GM12878 (cell line): ENCODE results near the gene BTNL9. TPM values are rescaled to one million over a fixed set of nuclear protein-coding genes. Genes with fewer than 3 reads are reported as not detected.

Experiments used
- ATAC-seq: fragments of 200-7000 bp; cut with Tn5 transposase; 3 replicates; pipeline ENCODE4 v1.9.1; 2020; ENCODE audit warnings: mild to moderate bottlenecking, moderate library complexity
- BruUV-seq: library from RNA; stranded (reverse); fragments of 400-500 nt; replicated peaks from 2 replicates; lab custom pipeline; 2021; lab: Mats Ljungman, UMichigan
- CTCF ChIA-PET: fragments of 300-600 bp; sonication (Branson Sonifier 250); formaldehyde crosslinking; extraction: SDS; loops from one replicate; lab custom pipeline; 2021; ENCODE audit warnings: inconsistent platforms; lab: Yijun Ruan, JAX
- POLR2A ChIA-PET: fragments of 350-600 bp; formaldehyde crosslinking; extraction: SDS; loops from one replicate; lab custom pipeline; 2021; ENCODE audit warnings: inconsistent platforms; lab: Charles Lee
- RAD21 ChIA-PET: fragments of 300-600 bp; sonication (Branson Sonifier 250); formaldehyde crosslinking; loops from one replicate; lab custom pipeline; 2023; ENCODE audit warnings: antibody characterized with exemption; ENCODE audit not compliant: unreplicated experiment; lab: Charles Lee
- SMC1A ChIA-PET: fragments of 300-600 bp; sonication (Branson Sonifier 250); formaldehyde crosslinking; loops from one replicate; lab custom pipeline; 2023; ENCODE audit not compliant: unreplicated experiment, uncharacterized antibody; lab: Charles Lee
- DNase-seq: peaks from one replicate; pipeline ENCODE4 v3.0.0-alpha.2; 2011; ENCODE audit warnings: low read depth, low spot score
- FAIRE-seq: peaks from 3 replicates; lab custom pipeline; 2011; peaks lifted over from hg19 to GRCh38; lab: Jason Lieb, UNC
- H2AFZ ChIP-seq: 2 replicates; pipeline ENCODE4 v1.6.0; 2011; ENCODE audit warnings: low read depth, low read length, control low read depth; ENCODE audit not compliant: control insufficient read depth
- H3K27ac ChIP-seq: 2 replicates; pipeline ENCODE4 v1.5.1; 2011; ENCODE audit warnings: control low read depth; ENCODE audit not compliant: control insufficient read depth, insufficient read depth
- H3K27me3 ChIP-seq, 2 experiments: replicated peaks in 1 of 2; 2 replicates each; pipeline versions ENCODE4 v1.6.0 to v1.6.1; 2011; ENCODE audit warnings: low read length in 1 of 2; ENCODE audit not compliant: control insufficient read depth in 2 of 2, insufficient read depth in 2 of 2
- H3K36me3 ChIP-seq, 2 experiments: 2 replicates each; pipeline ENCODE4 v1.5.1; 2011; ENCODE audit warnings: low read length in 1 of 2; ENCODE audit not compliant: control insufficient read depth in 2 of 2, insufficient read depth in 2 of 2
- H3K4me1 ChIP-seq: 2 replicates; pipeline ENCODE4 v1.6.1; 2011; ENCODE audit warnings: mild to moderate bottlenecking, low read length, moderate library complexity, mixed read lengths; ENCODE audit not compliant: control insufficient read depth, insufficient read depth
- H3K4me2 ChIP-seq: 2 replicates; pipeline ENCODE4 v1.6.0; 2011; ENCODE audit warnings: control low read depth; ENCODE audit not compliant: control insufficient read depth, insufficient read depth
- H3K4me3 ChIP-seq: fragments of 200-600 bp; sonication (generic); 2 replicates; pipeline ENCODE4 v1.5.1; 2016
- H3K79me2 ChIP-seq: 2 replicates; pipeline ENCODE4 v1.6.0; 2011; ENCODE audit warnings: low read length; ENCODE audit not compliant: control insufficient read depth, insufficient read depth
- H3K9ac ChIP-seq: 2 replicates; pipeline ENCODE4 v1.8.0; 2011; ENCODE audit warnings: low read length, control low read depth, mixed read lengths; ENCODE audit not compliant: control insufficient read depth, insufficient read depth
- H3K9me3 ChIP-seq: replicated peaks from 3 replicates; pipeline ENCODE4 v1.5.1; 2011; ENCODE audit warnings: mild to moderate bottlenecking, low read length; ENCODE audit not compliant: control insufficient read depth, insufficient read depth
- H4K20me1 ChIP-seq: 2 replicates; pipeline ENCODE4 v1.6.0; 2011; ENCODE audit not compliant: control insufficient read depth, insufficient read depth
- CBFB ChIP-seq: IDR thresholded peaks from 2 replicates; pipeline ENCODE4 v1.6.1; 2016; ENCODE audit warnings: antibody characterized with exemption, low read depth
- CHD1 ChIP-seq: IDR thresholded peaks from 2 replicates; pipeline ENCODE4 v1.6.1; 2012; ENCODE audit warnings: low read depth, low read length, improper control_type of control experiment
- LARP7 ChIP-seq: fragments of 450-650 bp; IDR thresholded peaks from 2 replicates; pipeline ENCODE4 v1.6.1; 2017; ENCODE audit warnings: mild to moderate bottlenecking
- MEF2B ChIP-seq: fragments of 450-650 bp; IDR thresholded peaks from 2 replicates; pipeline ENCODE4 v1.6.1; 2018; ENCODE audit warnings: mild to moderate bottlenecking, moderate library complexity; ENCODE audit not compliant: partially characterized antibody, poor library complexity, severe bottlenecking
- NFYA ChIP-seq: IDR thresholded peaks from 2 replicates; pipeline ENCODE4 v1.6.1; 2011; ENCODE audit warnings: low read depth, mild to moderate bottlenecking, low read length, improper control_type of control experiment, borderline replicate concordance
- SP1 ChIP-seq: IDR thresholded peaks from one replicate; pipeline ENCODE4 v1.6.1; 2011; ENCODE audit warnings: low read depth, low read length
- WGBS: methylation state at CpG from one replicate; pipeline ENCODE4 v1.1.6; 2016; ENCODE audit warnings: low lambda C conversion rate; ENCODE audit not compliant: insufficient replicate concordance, insufficient coverage; ENCODE audit errors: missing lambda C conversion rate; 5-methylcytosine and 5-hydroxymethylcytosine counted together
- in situ Hi-C: fragments of 300-500 bp; cut with MboI; formaldehyde crosslinking; loops from 9 replicates; pipeline ENCODE4 v1.14.3; 2018; ENCODE audit warnings: mixed read lengths
- intact Hi-C: fragments of 100-400 bp; cut with micrococcal nuclease; formaldehyde crosslinking; loops from one replicate; pipeline ENCODE4 v1.14.2; 2022; ENCODE audit not compliant: unreplicated experiment
- polyA plus RNA-seq, 11 experiments: library from polyadenylated mRNA; depleted of rRNA in 4 of 11; unstranded in 6 of 11; stranded (reverse) in 5 of 11; fragments of >200 nt; fragmentation: Nextera tagmentation in 4 of 11; fragmentation: Illumina TruSeq in 1 of 11; extraction: Ambion mirVana in 4 of 11; extraction: Trizol in 1 of 11; gene quantifications; 1 replicate in 1 of 11; 2 replicates in 10 of 11; pipeline versions ENCODE4 v1.2.1 to v1.2.3, GENCODE V29; 2011 to 2016; ENCODE audit warnings: inconsistent platforms in 2 of 11, missing spikeins in 2 of 11, low read depth in 1 of 11
- total RNA-seq, 4 experiments: library from RNA; depleted of rRNA in 3 of 4; stranded (reverse); fragments of >200 nt in 3 of 4; fragmentation: Illumina TruSeq in 1 of 4; extraction: Trizol in 1 of 4; gene quantifications; 2 replicates each; pipeline versions ENCODE4 v1.2.1 to v1.2.3, GENCODE V29; 2013 to 2021
- TF ChIP-seq, protein P1 (sequence below): fragments of 450-650 bp; IDR thresholded peaks from 2 replicates; pipeline ENCODE4 v1.6.1; 2017; ENCODE audit warnings: mild to moderate bottlenecking, moderate library complexity
- TF ChIP-seq, protein P2 (sequence below): fragments of 450-650 bp; IDR thresholded peaks from 2 replicates; pipeline ENCODE4 v1.6.1; 2017; ENCODE audit warnings: low read depth, mild to moderate bottlenecking, moderate library complexity

The BTNL9 gene
- total and polyA plus RNA-seq, 10 of the 15 experiments (the other 5 are each of a cell fraction or from before 2014, with no cell fraction given), result 0.01 to 16.5 (median 0.06) TPM; not detected in 5

DNA sequence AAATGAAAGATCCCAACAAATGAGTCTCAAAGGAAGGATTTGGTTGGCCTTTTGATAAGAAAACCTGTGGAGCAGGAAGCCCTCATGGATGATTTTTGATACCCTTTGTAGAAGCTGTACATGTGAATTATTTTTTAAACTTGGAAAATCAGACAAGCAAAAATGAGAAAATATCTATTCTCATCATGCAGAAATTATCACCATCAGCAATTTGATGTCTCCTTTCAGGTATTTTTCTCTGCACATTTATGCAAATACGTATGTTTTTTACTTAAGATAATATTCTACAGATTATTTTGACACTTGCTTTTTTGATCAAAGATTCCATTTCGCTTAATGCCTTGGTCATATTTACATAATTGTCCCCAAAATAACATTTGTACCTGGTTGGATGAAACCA is 7.2 kb downstream of the BTNL9 start:
- DNase-seq (no peak), ATAC-seq (no peak), FAIRE-seq (no peak)
- in situ Hi-C loops (no loop called here), intact Hi-C loops (no loop called here)
- POLR2A ChIA-PET, result no interaction called here
- WGBS, result 22% methylated on average over 2 of the region's 2 CpGs
- RAD21 ChIA-PET, result interaction anchor here (1.8 kb wide), 1 partner anchor 39 kb away, joined by 5 read pairs; no protein-coding TSS in a partner anchor
- H3K27ac ChIP-seq, result no peak overlapping the region
- H4K20me1 ChIP-seq, result no peaks in the 10 kb centered on the region
- H3K4me1 ChIP-seq, result peaks cover 8% of the 10 kb centered on the region
- TF ChIP-seq SP1, result no peak
- no peak for TF ChIP-seq NFYA
- no peak for TF ChIP-seq LARP7
- no peak for TF ChIP-seq MEF2B
- TF ChIP-seq, protein P1, sequence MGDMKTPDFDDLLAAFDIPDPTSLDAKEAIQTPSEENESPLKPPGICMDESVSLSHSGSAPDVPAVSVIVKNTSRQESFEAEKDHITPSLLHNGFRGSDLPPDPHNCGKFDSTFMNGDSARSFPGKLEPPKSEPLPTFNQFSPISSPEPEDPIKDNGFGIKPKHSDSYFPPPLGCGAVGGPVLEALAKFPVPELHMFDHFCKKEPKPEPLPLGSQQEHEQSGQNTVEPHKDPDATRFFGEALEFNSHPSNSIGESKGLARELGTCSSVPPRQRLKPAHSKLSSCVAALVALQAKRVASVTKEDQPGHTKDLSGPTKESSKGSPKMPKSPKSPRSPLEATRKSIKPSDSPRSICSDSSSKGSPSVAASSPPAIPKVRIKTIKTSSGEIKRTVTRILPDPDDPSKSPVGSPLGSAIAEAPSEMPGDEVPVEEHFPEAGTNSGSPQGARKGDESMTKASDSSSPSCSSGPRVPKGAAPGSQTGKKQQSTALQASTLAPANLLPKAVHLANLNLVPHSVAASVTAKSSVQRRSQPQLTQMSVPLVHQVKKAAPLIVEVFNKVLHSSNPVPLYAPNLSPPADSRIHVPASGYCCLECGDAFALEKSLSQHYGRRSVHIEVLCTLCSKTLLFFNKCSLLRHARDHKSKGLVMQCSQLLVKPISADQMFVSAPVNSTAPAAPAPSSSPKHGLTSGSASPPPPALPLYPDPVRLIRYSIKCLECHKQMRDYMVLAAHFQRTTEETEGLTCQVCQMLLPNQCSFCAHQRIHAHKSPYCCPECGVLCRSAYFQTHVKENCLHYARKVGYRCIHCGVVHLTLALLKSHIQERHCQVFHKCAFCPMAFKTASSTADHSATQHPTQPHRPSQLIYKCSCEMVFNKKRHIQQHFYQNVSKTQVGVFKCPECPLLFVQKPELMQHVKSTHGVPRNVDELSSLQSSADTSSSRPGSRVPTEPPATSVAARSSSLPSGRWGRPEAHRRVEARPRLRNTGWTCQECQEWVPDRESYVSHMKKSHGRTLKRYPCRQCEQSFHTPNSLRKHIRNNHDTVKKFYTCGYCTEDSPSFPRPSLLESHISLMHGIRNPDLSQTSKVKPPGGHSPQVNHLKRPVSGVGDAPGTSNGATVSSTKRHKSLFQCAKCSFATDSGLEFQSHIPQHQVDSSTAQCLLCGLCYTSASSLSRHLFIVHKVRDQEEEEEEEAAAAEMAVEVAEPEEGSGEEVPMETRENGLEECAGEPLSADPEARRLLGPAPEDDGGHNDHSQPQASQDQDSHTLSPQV, result no peak
- no peak for TF ChIP-seq CBFB
- TF ChIP-seq CHD1, result no peak
- TF ChIP-seq, protein P2, sequence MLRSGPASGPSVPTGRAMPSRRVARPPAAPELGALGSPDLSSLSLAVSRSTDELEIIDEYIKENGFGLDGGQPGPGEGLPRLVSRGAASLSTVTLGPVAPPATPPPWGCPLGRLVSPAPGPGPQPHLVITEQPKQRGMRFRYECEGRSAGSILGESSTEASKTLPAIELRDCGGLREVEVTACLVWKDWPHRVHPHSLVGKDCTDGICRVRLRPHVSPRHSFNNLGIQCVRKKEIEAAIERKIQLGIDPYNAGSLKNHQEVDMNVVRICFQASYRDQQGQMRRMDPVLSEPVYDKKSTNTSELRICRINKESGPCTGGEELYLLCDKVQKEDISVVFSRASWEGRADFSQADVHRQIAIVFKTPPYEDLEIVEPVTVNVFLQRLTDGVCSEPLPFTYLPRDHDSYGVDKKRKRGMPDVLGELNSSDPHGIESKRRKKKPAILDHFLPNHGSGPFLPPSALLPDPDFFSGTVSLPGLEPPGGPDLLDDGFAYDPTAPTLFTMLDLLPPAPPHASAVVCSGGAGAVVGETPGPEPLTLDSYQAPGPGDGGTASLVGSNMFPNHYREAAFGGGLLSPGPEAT, result no peak
- H3K79me2 ChIP-seq, result no peaks in the 10 kb centered on the region
- H3K4me3 ChIP-seq, result no peak overlapping the region
- no peak overlapping the region for H3K9ac ChIP-seq
- BruUV-seq, result no TSS peak
- SMC1A ChIA-PET, result no interaction called here
- H3K4me2 ChIP-seq, result no peak overlapping the region
- no peak overlapping the region for H2AFZ ChIP-seq
- no peaks in the 10 kb centered on the region for H3K27me3 ChIP-seq
- H3K36me3 ChIP-seq, result no peaks in the 10 kb centered on the region
- CTCF ChIA-PET, result no interaction called here
- H3K9me3 ChIP-seq, result no peaks in the 10 kb centered on the region; the same call in 2 of the 3 replicates
